ENCODE data around the gene SLC6A12.

Gene SLC6A12

DNA sequence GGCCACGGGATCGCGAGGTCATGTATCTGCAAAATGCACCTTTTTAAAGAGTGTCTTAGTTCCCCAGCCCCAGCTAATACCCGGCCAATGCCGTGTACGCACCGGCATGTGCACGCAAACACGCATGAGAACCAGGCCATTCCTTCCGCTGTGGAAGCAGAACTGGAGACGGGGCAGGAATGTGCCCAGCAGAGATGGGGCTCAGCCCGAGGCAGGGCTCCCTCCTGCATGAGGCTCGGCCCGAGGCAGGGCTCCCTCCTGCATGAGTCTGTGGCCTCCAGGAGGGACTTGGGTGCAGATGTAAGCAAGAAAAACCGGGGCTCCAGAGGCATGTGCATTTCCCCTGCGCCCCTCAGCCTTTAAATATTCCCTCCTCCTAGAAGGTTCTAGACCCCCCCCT, 38.2 kb downstream of the SLC6A12 start:
- no peak for DNase-seq

DNA sequence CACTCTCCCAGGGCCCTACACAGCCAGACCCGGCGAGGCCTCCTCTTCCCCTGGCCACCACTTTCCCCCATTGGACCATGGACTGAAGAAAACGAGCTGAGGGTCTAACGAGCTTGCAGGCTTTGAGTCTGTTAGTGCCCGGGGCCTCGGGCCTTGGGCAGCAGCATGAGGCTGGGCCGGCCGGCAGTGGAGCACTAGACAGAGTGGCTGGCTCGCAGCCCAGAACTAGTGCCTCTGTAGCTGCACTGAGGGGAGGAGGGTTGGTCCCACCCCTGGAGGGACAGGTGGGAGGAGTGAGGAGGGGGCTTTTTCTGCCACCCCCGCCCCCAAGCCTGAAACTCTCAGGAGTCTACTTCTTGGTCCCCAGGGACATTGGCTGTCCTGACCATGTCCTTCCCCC, 38.7 kb downstream of the SLC6A12 start:
- DNase-seq: no peak

DNA sequence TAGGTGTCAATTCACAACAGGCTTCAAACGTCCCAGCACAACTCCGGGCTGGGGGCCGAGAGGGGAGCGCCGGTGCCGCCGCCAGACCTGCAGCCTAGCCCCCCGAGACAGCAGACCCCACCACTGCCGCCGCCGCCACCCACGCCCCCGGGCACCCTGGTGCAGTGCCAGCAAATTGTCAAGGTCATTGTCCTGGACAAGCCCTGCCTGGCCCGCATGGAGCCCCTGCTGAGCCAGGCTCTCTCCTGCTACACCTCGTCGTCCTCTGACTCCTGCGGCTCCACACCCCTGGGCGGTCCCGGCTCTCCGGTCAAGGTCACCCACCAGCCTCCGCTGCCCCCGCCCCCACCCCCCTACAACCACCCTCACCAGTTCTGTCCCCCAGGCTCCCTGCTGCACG, 39.4 kb downstream of the SLC6A12 start:
- DNase-seq: no peak

DNA sequence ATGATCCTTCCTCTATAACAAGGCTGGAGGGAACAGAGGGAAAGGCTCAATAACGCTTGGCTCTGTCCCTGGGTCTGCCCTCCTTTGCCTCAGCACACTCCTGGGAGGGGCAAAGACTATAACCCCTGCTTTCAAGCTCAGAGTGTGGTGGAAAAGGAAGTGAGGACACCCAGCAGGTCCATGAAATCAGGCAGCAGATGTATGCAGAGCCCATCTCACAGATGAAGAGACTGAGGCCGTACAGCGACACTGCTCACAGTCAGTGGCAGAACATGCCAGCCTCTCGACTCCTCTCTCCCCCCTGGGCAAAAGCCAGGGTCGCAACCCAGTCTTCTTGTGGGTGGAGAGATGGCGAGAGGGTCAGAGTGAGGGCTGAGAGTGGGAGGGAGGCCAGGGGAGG, 39.8 kb downstream of the SLC6A12 start:
- DNase-seq: no peak

DNA sequence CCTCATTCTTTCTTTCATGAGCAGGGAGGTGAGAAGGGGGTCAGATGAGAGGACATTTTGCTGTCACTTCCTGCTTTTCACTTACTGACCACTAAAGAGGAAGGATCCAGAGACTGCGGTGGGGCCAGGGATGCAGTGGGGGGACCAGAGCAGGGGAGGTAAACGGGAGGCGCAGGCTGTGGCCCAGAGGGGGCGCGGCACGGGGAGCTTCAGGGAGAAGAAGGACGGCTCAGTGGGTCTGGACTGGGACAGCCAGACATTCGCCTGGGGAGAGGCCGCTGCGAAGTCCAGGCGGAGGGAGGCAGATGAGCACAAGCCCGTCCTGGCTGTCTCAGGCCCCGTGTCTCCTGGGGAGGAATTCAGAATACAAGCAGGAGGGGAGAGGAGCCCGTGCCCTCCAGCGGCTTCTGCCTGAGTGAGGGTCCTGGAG, 41.2 kb downstream of the SLC6A12 start:
- DNase-seq: no peak

DNA sequence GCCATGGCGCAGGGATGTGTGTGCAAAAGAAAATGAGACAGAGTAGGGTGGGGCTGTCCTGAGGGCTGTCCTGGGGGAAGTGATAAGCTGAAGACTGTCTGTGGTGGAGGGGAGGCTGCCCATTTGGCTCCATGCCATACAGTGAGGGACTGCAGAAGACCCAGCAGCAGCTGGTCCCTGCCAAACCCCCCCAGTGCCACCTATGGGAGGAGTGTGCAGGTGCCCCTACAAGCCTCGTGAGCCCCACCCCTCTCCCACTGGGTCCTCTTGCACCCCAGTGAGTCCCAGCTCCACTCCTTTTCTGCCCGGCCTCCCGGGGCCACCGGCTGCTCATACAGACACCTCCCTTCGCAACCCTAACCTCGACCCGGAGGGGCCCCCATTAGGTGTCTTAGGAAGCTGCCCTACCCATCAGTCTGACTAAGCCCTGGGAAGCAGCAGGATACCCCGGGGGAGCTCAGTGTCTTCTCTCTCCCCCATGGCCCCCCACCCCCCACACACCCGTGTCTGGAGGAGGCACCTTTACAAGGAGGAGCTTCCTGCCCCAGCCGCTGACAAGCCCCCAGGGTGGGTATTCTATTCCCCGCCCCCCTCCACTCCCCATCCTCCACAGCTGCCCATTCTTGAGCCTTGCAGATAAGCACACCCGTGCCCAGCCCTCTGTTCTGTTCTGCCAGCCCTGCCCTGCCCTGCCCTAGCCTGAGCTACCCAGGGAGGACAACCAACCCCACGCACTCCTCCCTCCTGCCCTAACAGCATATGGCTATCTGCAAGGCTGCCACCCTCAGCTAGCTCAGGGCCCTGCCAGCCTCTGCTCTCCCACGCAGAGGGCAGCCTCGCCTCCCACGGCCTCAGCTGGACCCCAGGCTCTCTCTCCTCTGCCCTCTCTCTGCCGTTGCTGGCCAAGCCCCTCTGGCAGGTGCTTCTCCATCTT, 41.9 kb downstream of the SLC6A12 start:
- no peak for DNase-seq

DNA sequence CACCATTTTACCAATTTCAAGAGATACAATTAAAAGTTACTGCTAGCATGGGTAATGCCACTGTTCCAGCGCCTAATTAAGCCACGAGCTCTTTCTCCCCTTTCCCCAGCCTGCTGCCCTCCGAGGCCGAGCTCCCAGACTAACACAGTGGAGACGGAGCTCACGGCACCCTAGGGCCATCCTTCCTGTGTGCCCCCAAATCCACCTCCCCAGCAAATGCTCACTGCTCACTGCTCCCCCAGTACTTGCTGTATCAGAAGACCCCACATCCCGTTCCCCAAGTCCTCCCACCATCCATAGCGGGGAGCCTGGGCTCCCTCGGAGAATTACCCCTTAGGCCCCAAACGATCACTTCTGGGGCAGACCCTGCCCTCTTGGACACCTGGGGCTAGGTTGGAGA, 42.7 kb downstream of the SLC6A12 start:
- DNase-seq: no peak

DNA sequence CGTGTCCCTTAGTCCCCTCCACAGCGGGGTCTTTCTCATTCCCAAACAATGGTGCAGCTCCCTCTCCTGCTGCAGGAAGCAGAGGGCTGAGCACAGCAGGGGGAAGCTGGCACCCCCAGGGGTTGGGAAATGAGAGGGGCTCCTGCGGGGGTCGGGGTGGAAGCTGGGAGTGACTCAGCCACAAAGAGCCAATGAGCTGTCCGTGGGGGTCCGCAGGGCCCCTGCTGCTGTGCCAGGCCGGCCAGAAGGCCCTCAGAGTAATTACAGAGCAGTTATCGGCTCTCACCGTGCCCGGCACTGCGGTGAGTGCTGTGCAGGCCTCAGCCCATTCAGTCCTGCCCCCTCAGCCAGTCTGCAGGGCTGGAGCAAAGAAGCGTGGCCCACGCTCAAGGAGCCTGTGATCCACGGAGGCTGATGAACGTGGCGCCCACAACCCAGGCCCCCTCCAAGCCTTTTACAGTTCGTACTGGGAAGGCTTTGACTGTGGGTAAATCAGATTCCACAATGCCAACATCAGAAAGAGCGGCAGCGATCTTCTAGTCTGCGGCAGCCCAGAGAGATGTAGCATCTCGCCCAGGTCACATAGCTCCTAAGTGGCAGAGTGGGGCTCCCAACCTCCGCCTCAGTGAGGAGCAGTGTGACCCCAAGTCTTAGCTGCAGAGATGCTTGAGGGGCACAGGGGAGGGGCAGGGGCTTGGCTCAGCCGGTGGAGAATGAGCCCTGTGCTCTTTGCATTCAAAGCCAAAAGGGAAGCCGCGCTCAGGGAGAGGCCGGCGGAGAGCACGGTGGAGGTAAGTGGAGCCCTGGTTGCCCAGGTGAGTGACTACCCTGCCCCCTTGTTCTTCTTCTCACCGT, 43.4 kb downstream of the SLC6A12 start:
- no peak for DNase-seq

DNA sequence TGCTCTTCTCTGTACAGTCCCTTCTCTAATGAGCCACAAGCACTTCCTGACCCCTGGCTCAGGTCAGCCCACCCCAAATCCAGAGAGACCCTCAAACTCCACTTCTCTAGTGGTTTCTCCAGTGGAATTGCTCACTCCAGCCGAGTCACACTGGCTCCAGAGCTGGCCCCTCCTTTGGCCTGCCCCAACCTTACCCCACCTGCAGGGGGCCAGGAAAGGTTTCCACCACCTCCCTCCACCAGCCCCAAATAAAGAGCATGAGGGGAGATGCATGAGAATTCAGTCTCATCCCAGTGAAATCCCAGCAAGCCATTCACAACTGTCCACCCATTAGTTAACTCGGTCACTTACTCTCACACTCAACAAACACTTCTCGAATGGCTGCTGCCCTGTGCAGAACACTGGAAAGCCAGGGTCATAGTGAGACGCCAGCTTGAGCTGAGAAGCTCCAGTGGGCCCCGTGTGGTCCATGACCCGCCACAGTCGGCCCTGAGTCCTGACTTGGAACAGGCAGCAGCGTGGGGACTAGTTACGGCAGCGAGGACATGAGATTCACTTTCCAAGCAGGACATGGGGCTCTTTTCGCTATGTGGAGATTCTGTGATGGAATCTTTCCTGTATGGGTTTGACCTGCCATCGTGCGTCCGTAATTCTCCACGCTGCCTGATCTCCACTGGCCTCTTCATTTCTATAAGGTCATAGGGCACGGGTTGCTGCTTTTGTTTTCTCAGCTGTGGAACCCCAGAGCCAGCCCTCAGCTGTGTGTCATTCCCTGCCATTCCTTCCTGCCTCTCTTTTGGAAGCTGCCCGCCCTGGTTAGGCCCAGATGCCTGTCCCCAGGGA, 44.2 kb downstream of the SLC6A12 start:
- DNase-seq: no peak

DNA sequence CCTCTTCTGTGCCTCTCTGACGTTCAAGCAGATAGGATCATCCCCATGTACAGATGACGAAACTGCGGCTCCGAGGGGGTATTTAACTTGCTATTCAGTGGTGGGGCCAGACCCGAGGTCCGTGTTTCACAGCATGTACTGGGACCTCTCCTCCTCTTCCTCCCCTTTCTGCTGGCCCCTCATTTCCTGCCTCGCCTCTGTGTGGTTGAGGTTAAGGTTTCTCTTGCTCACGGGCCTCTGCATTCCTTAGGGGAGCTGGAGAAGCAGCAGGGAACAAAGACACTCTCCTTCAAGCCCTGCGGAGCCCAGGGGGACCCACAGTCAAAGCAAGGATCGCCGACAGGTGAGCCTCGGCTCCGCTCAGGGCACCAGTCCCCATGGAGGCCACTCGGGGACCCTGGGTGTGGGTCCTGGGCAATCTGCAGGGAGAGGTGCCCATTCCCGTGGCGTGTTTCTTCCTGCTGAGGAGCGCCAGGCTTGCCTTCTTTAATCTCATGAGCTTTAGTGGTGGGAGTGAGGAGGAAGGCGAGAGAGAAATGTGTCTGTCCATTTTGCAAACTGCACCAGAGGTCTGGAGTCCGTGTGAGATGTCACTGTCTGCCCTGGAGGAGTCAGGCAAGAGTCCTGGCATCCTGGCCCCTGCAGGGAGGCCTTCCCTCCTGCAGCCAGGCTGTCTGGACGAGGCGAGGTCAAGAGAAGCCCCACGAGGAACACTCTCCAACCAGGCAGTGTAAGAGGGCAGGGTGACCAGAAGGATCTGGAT, 45.0 kb downstream of the SLC6A12 start:
- DNase-seq: no peak

DNA sequence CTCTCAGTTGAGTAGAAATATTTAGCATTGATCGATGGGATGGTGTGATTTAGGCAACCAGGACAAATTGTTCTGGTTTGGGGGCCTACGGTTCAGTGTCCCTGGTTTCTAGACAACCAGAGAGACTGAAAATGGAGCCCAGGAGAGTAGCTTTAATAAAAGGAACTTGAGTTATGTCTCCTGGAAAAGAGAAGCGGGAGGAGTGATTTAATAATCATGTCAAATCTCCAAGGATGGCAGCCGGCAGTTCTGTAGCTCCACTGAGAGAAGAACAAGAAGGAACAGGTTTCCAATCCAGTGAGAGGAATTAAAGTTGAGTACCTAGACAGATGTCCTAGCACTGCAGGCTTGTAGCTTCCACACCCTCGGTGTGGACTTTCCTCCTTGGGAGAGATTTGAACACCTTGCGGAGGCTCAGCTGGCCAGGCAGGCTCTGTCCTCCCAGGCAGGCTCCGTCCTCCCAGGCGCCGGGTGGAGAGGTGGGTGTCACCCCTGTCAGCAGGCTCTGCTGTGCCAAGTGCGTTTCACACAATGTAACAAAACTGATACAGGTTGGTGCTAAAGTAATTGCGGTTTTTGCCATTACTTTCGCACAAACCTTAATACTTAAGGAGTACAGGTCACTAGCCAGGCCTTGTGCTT, 45.9 kb downstream of the SLC6A12 start:
- DNase-seq: no peak

DNA sequence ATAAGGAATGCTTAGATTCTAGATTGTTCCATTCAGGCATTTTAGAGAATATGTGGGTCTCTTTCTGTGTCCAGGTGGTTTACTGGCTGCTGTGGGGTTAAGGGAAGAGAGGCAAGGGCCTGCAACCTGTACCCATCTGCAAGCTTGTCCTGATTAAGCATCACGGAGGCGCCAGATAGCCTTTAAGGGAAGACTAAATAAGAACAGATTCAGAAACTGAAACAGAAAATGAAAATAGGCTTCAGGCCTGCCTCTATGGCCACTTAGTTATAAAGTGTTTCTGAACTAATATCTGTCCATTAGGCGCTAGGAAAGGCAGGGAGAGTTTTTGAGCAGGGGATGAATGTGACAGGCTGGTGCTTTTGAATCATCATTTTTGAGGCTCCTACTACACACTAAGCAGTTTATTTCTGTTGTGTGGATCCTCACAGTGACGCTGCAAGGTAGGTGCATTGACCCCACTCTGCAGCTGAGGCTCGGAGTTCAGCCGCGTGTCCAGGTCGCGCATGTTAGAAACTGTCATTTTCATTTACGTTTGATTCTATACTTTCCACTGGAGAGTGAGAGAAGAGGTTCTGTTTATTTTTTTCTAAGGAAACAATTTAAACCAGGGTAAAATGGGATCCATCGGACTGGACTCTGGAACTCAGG, 47.4 kb downstream of the SLC6A12 start:
- no peak for DNase-seq

DNA sequence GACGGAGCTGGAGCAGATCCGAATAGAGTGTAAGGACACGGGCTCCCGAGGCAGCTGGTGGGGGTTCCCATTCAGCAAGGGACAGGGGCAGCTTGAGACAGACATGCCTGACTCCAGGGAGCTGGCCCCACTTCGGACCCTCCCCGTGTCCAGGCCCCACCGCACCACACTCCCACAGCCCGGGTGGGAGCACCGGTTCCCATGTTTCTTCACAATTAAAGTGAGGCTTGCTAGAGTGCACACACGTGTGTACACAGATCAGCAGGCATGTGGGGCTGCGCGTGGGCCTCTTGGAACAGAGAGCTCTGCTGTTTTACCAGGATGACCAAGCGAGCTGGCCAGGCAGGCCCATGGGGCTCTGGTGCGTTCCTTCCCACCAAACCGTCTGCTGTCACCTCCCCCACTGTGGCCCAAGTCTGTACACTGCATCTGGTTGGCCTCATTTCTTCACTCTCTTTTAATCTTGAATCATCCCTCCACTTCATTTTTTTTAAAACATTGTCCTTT, 48.0 kb downstream of the SLC6A12 start:
- DNase-seq: no peak

DNA sequence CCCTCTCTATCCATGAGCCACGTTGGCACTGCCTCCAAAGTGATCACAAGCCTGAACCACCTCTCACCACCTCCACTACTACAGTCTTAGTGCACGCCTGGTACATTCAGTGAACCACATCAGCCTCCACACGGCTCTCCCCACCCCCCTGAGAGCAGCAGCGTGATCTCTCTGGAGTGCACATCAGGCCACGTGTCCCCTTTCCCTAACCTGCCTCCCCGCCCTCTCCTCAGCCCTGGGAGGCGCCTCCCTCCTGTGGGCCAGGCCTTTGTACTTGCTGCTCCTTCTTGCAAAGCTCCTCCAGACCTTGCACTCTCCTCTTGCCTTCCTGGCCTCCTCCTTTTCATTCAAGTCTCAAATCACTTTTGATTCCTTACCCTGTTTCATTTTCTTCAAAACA, 49.8 kb downstream of the SLC6A12 start:
- no peak for DNase-seq

DNA sequence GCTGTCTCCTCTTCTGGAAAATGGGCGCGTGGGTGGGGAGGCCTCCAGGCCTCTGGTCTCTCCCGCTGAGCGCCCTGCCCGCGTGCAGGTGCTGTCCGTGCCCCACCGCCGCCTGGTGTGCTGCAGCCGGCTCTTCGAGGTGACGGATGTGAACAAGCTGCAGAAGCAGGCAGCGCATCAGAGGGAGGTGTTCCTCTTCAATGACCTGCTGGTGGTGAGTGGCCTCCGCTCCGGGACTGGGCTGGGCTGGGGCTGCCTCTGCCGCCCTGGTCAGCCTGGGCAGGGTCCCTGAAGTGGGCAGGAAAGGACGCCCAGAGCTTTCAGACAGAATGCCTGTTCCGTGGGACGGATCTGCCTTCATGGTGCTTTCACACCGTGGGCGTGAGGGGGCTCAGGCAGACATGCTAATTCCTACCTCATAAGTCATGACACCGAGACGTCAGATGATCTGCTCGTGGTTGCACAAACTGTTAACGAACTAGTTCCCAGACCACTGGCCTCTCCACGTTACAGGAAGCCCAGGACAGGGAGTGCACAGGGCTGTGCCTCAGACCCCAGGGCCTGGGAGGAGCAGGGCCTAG, 50.5 kb downstream of the SLC6A12 start:
- DNase-seq: no peak

DNA sequence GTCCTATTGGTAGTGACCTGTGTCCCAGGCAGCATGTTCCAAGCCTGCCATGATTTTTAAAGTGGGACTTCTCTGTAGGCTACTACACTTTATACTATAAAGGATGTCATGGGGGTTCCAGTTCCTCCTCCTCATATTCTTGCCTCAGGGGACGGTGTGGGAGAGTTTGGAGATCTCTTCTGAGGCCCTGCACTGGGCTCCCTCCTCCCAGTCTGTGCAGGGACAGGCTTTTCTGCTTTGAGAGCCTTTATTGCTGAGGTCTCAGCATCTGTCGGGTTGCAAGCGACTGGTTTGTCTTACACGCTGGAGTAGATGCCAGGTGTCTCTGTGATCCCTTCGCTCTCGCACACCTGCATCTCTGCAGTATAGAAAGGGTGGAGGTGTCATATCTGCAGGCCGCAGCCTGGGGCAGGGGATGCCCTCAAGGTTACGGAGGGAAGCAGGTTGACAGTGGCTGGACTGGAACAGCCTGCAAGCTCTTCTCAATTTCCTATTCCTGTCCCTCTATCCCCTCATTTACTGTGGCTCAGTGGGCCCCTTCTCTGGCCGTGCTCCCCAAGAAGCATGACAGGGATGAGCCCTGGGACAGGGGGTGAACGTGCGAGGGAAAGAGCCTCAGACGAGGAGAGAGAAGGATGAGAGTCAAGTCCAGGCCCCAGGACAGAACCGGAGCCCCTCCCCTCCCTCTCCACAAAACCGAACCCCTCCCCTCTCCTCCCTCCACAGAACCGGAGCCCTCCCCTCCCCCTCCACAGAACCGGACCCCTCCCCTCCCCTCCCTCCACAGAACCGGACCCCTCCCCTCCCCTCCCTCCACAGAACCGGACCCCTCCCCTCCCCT, 51.3 kb downstream of the SLC6A12 start:
- no peak for DNase-seq

DNA sequence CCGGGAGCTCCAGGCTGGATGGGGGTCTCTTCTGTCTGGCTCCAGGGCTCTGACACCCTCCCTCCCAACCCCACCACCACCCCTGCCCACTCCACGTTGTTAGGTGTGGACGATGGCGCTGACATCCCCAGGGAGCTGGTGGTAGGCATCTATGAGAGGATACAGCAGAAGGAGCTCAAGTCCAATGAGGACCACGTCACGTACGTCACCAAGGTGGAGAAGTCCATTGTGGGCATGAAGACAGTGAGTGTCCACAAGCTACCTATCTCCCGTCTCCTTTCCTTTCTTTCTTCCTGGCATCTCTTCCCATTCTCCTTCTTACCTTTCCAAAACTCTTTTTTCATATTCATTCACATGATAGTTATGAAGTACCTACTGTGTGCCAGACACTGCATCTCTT, 52.1 kb downstream of the SLC6A12 start:
- DNase-seq: no peak

DNA sequence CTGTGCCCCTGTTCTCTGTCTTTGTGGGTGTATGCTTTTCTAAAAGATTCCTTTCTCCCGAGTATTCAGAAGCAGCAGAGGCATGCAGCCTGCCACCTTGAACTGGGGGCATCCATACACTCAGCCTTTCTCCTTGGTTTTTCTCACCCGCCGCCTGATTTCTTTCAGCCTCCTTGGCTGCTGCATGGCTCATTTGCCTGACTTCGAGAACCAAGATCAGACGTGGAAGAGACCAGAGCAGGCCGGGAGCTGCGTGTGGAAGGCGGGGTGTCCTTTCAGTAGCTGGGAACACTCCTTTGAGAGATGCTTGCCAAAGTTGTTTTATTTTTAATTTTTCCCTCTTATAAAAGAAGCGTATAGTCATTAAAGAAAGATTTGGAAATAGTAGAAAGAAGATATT, 53.1 kb downstream of the SLC6A12 start:
- DNase-seq: no peak

DNA sequence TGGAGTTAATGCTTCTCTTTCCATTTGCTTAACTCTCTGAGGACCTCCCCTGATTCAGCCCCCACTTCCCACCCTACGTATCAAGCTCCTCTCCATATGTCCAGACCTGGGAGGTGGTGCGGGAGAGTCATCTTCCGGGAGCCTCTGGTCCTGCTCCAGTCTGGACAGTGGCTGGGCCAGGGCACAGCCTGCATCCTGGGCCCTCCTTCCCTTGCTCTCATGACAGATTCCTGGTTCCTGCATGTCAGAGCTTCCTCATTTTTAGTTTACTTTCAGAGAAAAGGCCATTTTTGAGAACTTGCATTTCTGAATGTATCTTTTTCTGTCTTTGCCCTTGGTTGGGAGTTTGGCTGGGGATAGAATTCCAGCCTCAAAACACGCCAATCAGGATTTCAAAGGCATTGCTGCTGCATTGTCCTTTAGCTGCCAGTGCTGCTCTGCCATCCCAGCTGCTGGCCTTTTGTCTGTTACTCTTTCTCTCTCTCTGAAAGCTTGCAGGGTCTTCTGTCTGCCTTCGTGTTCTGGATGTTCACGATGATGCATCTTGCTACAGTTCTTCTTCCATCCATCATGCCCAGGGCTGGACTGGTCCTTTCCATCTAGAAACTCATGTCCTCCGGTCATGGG, 54.7 kb downstream of the SLC6A12 start:
- no peak for DNase-seq
